ENCODE results near the gene TEX2. TPM values are rescaled to one million over a fixed set of nuclear protein-coding genes. Genes with fewer than 3 reads are reported as not detected.

The TEX2 gene
- total and polyA plus RNA-seq, 2 of the 13 experiments (the other 11 are each of a cell fraction or from before 2014, with no cell fraction given): 21.4 to 37.7 TPM

- TF ChIP-seq ARID4A (CRISPR knock-in tag; IDR thresholded peaks at IDR 0.05; ENCODE audit: borderline replicate concordance) (peak; percentile 86), SIX1 (CRISPR knock-in tag; IDR thresholded peaks at IDR 0.05; ENCODE audit: borderline replicate concordance) (0 out of 2 replicates have a peak, but pooled peaks have one; percentile 13), FOXO1 (CRISPR knock-in tag; IDR thresholded peaks at IDR 0.05) (peak; percentile 13; the same call in 1 of the 2 replicates), MYNN (CRISPR knock-in tag; IDR thresholded peaks at IDR 0.05; ENCODE audit: low read depth) (no peak), EHMT2 (IDR thresholded peaks at IDR 0.05; ENCODE audit: borderline replicate concordance, low read depth, low read length) (no peak), ELF1 (CRISPR knock-in tag; IDR thresholded peaks at IDR 0.05) (no peak), ZHX2 (IDR thresholded peaks at IDR 0.05; ENCODE audit: low read depth) (no peak), ZHX2 (CRISPR knock-in tag; IDR thresholded peaks at IDR 0.05; ENCODE audit: borderline replicate concordance) (no peak), ZNF232 (CRISPR knock-in tag; IDR thresholded peaks at IDR 0.05; ENCODE audit: borderline replicate concordance) (peak; percentile 52; the same call in 1 of the 2 replicates), ZSCAN20 (CRISPR knock-in tag; IDR thresholded peaks at IDR 0.05; ENCODE audit: borderline replicate concordance) (peak; percentile 68), SPEN (CRISPR knock-in tag; IDR thresholded peaks at IDR 0.05; ENCODE audit: low read depth) (peak; percentile 59), ZBTB1 (CRISPR knock-in tag; IDR thresholded peaks at IDR 0.05; ENCODE audit: borderline replicate concordance) (no peak), BCLAF1 (IDR thresholded peaks at IDR 0.05) (no peak), TBL1XR1 (IDR thresholded peaks at IDR 0.05; ENCODE audit: borderline replicate concordance, low read length, partially characterized antibody) (no peak), KMT2A (CRISPR knock-in tag; IDR thresholded peaks at IDR 0.05) (peak; percentile 78; the same call in 1 of the 2 replicates), TEAD3 (CRISPR knock-in tag; optimal IDR thresholded peaks at IDR 0.05; ENCODE audit: borderline replicate concordance) (peak; percentile 26)
Measured at GRCh38 chr17:64262198-64262999, 661 bp downstream of the TEX2 start (continued).

Data from HepG2 (cell line).